ENCODE results near the gene HDAC4.

- no peak for TF ChIP-seq CTCF (conservative IDR thresholded peaks at IDR 0.05)
- no peak for TF ChIP-seq EZH2 (IDR thresholded peaks at IDR 0.05; ENCODE audit: low read depth)
Measured at GRCh38 chr2:239066597-239066996, 334.2 kb downstream of the HDAC4 start.
